ENCODE measurements around the gene ZNF334. TPM values are rescaled to one million over a fixed set of nuclear protein-coding genes. Genes with fewer than 3 reads are reported as not detected.

The ZNF334 gene
- total RNA-seq, 1 donor from 2014 or later: 1.2 TPM

DNA sequence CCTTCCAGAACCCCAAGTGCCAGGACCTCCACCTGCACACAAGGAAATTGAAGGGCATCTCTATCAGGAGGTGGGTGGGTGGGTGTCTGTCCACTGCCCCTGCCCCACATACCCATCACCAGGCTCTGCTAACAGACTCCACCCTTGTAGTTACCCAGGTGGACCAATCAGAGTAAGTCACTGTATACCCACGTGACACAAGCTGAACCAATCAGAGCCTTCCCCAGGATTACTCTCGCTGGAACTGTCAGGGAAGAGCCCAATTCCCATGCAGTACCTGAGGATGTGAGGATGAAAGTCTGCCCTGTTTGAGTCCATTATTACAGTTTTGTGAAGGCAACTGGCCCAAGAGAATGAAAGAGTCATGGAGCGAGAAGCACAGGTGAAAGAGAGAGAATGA is 32.9 kb upstream of the ZNF334 start:
- intact Hi-C loops (cut with micrococcal nuclease): loop anchor here (5.0 kb wide), 1 partner anchor 184 kb away; no protein-coding TSS in a partner anchor

DNA sequence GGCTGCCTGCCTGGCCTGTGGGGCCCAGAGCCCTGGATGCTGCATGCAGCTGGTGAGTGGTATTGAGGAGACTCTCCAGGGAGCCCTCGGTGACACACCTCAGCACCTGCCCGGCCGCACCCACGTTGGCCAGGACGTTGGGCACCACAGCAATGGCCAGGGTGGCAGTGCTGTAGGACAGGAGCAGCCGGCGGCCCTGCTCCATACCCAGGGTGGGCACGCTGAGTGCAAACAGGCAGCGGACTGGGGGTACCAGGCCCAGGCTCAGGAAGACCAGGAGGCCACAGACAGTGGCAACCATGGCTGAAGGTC is 32.4 kb upstream of the ZNF334 start:
- intact Hi-C loops (cut with micrococcal nuclease): loop anchor here (1.0 to 5.0 kb wide), 3 partner anchors 8 to 183 kb away; partner anchors contain the start of gene TP53RK

DNA sequence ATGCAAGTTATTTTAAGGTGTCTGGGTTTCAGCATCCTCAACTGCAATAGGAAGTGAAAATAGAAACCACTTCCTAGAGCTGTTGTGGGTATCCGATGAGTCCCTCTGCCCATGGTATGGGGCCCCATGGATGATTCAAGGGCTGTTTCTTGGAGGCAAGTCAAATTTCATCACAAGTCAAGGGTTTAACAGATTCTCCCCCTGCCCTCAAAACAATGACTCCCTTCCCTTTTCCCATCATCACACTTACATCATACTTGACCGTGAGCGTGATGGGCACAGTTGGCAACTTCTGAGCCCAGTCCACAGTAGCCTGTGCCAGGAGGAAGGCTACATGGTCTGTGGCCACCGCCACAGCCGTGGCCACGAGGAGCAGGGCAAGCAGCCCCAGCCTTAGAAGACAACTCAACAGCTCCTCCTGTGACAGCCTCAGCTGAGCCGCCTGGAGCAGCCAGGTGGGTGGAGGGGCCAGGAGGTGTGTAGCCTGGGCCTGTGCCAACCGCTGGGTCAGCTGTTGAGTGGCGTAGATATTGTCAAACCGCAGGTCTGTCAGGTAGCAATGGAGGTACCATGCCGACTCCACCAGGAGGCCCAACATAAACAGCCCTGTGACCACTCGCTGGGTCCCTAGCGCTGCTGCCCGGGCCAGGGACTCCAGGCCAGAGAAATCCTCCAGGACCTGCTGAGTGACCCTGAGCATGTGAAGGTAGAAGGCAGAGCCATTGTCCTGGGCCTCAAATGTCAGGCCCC is 31.9 kb upstream of the ZNF334 start:
- intact Hi-C loops (cut with micrococcal nuclease): loop anchor here (1.0 to 5.0 kb wide), 3 partner anchors 8 to 183 kb away; partner anchors contain the start of gene TP53RK

DNA sequence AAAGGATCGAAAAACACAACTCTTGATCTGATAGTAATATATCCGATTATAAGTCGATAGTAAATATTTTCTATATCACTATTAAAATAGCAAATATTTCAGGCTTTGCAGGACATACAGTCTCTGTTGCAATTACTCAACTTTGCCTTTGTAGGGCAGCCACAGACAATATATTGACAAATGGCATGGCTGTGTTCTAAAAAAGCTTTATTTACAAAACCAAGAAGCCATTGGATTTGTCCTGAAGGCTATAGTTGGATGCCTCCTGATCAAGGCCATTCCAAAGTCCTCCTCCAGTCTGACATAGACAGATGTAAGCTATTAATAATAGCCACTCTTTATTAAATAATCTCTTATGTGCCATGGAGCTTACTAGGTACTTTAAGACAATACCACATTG is 31.2 kb upstream of the ZNF334 start:
- intact Hi-C loops (cut with micrococcal nuclease): loop anchor here (1.0 to 2.0 kb wide), 2 partner anchors 137 to 144 kb away; partner anchors contain the start of gene TP53RK

DNA sequence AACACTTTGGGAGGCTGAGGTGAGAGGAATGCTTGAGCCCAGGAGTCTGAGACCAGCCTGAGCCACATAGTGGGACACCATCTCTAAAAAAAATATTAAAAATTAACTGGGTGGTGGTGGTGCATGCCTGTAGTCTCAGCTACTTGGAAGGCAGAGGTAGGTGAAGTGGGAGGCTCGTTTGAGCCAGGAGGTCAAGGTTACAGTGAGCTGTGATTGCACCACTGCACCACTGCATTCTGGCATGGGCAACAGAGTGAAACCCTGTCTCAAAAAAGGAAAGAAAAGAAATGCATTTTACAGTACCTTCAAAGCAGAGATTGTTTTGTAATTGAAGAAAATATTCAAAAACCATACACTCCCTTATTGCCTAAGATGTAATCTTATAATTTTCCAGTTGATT is 30.6 kb upstream of the ZNF334 start:
- intact Hi-C loops (cut with micrococcal nuclease): loop anchor here (1.0 to 2.0 kb wide), 2 partner anchors 137 to 145 kb away; partner anchors contain the start of gene TP53RK

DNA sequence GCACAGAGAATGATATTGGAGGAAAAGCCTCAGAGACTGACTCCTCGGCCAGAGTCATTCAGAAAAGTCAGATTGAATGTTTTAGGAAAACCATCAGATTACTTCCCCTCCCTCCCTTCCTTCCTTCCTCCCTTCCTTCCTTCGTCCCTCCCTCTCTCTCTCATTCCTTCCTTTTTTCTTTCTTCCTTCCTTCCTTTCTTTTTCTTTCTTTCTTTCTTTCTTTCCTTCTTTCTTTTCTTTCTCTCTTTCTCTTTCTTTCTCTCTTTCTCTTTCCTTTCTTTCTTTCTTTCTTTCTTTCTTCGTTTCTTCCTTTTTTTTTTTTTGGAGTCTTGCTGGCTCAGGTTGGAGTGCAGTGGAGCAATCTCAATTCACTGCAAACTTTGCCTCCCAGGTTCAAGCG is 29.7 kb upstream of the ZNF334 start:
- intact Hi-C loops (cut with micrococcal nuclease): no loop called here

DNA sequence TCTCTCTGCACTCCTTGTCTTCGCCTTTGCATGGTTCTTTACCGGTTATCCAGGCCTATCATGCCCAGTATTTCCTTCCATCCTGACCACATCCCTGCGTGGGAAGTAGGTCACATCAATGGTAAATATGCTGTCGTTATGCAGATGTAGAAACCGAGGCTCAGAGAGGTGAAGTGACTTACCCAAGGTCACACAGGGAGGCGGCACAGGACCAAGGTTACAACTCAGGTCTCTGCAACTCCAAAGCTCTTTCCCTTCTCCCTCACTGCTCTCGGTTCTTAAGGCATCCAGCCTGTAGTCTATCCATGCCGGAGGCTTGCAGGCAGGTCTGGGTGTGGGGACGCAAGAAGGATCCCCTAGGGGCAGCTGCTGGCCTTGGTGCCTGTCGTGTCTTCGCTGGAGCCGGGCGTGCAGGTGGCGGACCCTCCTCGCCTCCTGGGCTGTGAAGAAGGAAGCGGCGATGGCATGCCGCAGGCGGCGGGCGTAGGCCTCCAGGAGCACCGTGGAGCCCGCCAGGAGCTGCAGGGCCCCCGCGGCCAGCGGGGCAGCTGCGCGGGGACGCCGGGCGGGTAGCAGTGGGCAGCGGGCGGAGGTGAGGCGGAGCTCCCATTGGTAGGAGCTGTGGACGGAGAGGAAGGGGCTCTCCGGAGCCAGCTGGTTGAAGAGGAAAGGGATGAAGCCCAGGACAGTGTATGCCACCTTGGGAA is 28.0 kb upstream of the ZNF334 start:
- intact Hi-C loops (cut with micrococcal nuclease): no loop called here

DNA sequence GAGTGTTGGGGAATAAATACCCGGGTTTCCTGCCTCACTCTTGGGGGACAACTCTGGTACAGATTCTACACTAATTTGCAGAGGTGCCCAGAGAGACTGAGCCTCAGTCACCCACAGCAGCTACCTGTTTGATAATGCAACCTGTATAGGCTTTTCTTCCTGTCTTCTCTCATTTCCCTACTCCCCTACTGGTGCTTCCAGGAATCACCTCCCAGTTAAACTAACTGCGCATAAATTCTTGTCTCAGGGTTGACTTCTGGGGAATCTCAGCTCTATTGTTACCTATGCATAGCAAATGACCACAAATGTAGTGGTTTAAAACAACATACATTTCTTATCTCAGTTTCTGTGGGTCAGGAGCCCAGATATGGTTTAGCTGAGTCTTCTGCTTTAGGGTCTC is 25.8 kb upstream of the ZNF334 start:
- intact Hi-C loops (cut with micrococcal nuclease): no loop called here

DNA sequence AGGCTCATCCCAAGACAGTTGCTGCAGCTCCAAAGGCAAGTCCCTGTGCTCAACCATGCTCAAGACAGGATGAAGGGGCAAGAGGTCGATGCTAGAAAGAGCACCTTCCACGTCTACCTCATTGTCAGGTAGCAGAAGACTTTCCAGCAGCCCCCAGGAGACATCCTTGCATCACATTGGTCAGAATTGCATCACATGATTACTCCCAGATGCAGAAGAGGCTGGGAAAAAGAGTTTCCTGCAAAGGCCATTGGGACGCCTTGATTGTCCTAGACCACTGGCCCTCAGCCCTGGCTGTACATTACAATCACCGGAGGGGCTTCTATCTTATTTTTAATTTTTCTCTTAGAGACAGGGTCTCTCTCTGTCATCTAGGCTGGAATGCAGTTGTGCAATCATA is 17.3 kb upstream of the ZNF334 start:
- intact Hi-C loops (cut with micrococcal nuclease): no loop called here

DNA sequence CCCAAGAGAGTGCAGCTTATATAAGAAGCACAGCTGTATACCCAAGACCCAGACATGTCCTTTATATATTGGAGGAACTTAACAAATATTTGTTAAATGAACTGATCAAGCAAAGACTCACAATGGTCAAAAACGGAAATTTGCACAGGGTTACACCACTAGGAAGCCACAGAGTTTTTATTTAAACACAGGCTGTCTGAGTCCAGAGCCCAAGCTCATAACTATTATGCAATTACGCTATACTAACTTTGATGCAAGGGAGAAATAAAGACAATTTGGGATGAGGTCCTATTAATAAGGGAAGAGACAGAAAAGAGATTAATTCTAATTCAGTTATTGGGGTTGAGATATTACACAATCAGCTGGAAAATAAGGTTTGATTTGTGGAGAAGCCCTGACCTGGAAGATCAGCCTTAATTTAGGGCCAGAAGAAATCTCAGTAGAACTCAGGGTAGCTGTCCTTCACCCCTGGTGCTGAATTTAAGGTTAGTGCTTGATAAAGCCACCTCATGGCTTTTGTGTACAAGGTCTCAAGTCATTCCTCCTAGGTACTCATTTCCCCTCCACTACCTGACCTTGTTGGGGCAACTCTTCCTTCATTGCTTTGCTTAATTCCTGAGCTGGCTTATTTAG is 10.5 kb upstream of the ZNF334 start:
- intact Hi-C loops (cut with micrococcal nuclease): loop anchor here (5.0 kb wide), 1 partner anchor 228 kb away; no protein-coding TSS in a partner anchor

DNA sequence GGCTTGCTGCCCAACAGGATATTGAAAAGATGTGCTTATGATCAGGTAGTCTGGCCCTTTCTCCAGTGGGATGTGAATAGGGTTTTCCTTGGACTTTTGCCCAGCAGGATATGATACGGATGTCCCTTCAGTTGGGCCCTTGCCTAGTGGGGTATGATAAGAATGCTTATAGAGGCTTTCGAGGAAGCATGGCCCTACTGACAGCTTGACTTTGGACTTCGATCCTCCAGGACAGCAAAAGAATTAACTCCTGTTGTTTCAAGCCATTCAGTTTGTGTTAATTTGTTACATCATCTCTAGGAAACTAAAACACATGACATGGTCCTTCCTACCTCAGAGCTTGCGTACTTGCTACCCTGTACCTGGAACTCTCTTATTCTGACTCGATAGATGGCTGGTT is 9.7 kb upstream of the ZNF334 start:
- intact Hi-C loops (cut with micrococcal nuclease): loop anchor here (5.0 kb wide), 1 partner anchor 229 kb away; no protein-coding TSS in a partner anchor

DNA sequence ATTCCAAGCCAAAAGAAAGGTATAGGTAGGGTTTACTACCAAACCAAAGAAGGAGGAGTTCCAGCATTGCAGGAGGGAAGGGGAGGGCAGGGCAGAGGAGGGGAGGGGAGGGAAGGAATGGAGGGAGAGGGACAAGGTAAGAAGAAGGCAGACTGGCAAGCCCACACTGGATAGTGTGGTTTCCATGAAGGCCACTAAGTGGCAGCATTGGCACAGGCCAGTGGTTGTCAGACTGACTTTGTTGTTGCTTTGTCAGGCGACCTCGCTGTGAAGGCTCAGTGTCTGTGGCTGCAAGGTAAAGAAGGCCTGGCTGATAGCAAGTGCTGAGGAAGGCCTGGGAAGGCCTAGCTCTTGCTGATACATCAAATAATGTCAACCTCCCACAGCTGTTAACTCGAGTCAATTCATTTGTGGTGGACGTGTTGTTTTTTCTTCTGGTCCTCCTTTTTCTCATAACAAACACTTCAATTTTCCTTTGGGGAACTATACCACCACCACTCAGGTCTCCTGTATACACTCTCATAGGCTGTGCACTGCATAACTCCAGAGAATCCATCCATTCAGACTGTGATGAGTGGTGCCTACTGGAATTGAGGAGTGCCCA is 7.7 kb upstream of the ZNF334 start:
- intact Hi-C loops (cut with micrococcal nuclease): loop anchor here (1.0 to 5.0 kb wide), 3 partner anchors 71 to 231 kb away; no protein-coding TSS in a partner anchor

DNA sequence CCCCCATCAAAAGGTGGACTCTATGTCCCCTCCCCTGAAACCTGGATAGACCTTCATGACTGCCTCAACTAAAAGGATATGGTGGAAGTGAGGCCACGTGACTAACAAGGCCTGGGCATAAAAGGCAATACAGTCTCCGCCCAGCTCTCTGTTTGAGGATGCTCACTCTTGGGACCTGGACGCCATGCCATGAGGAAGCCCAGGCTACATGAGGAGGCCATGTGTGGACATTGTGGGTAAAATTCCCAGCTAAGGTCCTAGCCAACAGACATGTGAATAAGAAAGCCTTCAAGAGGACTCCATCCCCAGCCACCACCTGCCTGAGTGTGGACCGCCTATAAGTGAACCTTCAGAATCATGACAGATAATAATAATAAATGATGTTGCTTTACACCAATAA is 7.2 kb upstream of the ZNF334 start:
- intact Hi-C loops (cut with micrococcal nuclease): loop anchor here (5.0 kb wide), 1 partner anchor 232 kb away; no protein-coding TSS in a partner anchor

DNA sequence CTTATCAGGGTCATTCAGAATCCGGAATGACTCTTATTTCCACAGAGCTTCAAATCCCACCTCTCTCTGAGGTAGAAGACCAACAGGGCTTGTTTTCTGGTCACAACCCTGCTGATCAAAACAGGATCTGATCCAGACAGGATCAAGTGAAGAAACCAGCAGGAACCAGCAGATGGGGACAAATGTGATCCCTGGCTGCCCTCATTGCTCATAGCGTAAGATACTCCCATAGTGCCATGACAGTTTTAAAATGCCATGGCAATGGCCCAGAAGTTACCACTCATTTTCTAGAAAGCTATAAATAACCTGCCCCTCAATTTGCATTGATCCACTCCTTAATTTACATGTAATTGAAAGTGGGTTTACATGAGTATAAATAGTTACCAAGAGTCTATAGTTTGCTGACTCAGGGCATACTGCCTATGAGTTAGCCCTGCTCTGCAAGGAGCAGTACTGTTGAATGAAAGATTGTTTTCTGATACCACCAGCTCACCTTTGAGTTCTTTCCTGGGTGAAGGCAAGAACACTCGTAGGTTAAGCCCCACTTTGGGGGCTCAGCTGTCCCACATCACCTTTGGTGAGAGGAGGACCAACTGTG is 6.2 kb upstream of the ZNF334 start:
- intact Hi-C loops (cut with micrococcal nuclease): loop anchor here (5.0 kb wide), 1 partner anchor 233 kb away; no protein-coding TSS in a partner anchor

DNA sequence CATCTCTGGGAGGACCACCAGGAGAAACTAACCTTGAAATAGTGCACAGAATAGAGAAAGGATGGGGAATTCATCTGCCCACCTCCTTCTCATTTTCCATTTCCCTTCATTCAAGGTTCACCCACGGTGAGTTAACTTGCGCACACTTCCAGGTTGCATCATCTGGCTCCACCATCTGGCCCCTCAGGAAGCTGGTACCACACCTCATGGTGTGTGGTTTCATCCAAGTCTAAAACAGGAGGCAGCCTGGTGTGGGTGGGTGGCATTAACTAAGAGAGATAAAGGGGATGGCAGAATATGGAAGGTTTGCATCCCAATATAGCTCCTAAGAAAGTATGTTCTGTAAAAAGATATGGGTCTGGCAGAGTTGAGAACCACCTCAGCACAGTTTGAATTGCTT is 3.8 kb downstream of the ZNF334 start:
- intact Hi-C loops (cut with micrococcal nuclease): no loop called here

DNA sequence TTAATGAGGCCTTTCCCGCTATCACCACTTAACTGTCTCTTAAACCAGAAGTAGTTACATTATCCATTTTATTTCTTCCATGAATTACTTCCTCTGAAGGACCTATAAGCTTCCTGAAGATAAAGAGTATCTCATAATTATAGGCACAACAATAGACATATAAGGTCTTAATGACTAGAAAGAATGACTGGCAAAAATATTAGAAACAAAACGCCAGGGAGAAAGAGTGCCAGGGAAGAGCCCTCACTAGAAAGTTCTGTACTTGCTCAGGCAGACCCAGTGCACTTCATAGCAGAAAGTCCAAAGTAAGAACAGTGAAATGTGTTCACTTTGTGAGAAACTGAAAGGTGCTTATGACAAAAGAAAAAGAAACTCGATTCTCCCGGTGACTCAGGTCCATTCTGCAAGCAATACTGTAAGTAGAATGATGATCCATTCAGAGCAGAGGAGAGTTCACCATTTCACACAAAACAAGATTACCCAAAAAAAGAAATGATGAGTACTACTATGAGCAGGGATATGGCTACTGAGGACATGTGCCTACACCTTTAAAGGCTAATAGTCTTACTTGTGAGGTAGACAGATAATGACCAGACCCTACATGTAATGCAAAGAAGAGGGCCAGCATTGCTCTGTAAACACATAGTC is 5.5 kb downstream of the ZNF334 start:
- intact Hi-C loops (cut with micrococcal nuclease): no loop called here

DNA sequence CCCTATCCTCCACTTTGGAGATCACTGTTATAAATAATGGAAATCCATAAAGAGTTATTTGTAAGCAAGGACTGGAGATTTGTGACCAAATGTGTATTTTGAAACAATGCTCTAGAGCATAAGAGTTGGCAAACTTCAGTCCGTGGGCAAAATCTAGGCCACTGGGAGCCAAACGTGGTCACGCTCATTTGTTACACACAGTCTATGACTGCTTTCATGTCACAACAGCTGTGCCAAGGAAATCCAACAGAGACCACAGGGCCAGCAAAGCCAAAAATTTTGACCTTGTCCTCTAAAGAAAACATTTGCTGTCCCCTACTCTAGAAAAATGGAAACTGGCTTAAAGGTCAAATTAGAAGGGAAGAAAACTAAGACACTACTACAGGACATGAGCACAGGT is 7.9 kb downstream of the ZNF334 start:
- intact Hi-C loops (cut with micrococcal nuclease): no loop called here

DNA sequence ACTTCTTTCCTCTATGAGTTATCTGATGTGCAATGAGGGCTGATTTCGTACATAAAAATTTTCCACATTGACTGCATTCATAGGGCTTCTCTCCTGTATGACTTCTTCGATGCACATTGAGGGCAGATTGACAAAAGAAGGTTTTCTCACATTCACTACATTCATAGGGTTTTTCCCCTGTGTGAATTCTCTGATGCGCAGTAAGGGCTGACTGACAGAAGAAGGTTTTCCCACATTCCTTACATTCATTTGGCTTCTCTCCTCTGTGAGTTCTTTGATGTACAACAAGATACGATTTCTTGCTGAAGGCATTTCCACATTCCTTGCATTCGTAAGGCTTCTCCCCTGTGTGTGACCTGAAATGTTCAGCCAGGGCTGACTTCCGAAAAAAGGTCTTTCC is 11.4 kb downstream of the ZNF334 start:
- intact Hi-C loops (cut with micrococcal nuclease): no loop called here

DNA sequence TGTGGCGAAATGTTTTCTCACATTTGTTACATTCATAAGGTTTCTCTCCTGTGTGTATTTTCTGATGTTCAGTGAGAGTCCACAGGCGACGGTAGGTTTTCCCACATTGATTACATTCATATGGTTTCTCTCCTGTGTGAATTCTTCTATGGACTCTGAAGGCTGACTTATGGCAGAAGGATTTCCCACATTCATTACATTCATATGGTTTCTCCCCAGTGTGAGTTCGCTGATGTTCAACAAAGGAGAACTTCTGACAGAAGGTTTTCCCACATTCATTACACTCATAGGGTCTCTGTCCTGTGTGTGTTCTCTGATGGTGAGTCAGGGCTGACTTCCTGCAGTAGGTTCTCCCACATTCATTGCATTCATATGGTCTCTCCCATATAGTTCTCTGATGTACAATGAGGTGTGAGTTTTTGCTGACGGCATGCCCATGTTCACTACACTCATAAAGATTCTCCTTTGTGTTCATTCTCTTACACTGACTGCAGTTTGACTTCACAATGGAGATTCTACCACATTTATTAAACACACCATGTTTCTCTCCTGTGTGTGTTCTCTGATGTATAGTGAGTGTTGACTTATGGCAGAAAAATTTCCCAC is 11.9 kb downstream of the ZNF334 start:
- intact Hi-C loops (cut with micrococcal nuclease): no loop called here

DNA sequence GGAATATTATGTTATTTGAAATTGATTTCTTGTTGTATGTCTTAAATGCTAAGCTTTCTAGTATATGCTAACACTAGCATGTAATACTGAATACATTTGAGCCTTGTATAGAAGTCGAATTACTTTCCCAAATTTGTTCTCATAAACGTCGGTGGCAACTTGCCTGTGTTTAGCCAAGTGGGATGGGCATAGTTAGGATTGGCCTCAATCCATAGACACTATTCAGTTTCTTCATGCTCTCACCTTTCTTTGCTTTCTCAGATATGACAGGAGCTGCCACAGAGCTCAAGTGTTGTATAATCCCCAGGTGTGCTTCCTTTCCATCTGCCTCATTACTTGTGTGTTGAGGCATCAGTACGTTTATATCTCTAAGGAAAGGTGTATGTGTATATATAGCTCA is 19.3 kb downstream of the ZNF334 start:
- intact Hi-C loops (cut with micrococcal nuclease): no loop called here

Data from T-helper 2 cell treated with Interferon-gamma antibody and Interleukin-4, amounts not matched to agents 100 ng/mL and 5 ng/mL, for 36 hours (primary cell).